Suprapubic skin (tissue), 4 donors: ENCODE measurements around the gene WASF2. TPM values are rescaled to one million over a fixed set of nuclear protein-coding genes. Genes with fewer than 3 reads are reported as not detected.

ENCODE experiments used
- DNase-seq, 2 donors: peaks; one replicate each; pipeline ENCODE4 v3.0.0-alpha.2; 2019; ENCODE audit warnings: low spot score in 2 of 2
- H3K27ac ChIP-seq: fragments of 200-600 bp; sonication (generic); one replicate; pipeline ENCODE4 v1.5.1; 2019
- H3K27me3 ChIP-seq: fragments of 200-600 bp; sonication (generic); one replicate; pipeline ENCODE4 v1.5.1; 2019
- H3K36me3 ChIP-seq: fragments of 200-600 bp; sonication (generic); one replicate; pipeline ENCODE4 v1.5.1; 2019
- H3K4me1 ChIP-seq: fragments of 200-600 bp; sonication (generic); one replicate; pipeline ENCODE4 v1.5.1; 2019
- H3K4me3 ChIP-seq: fragments of 200-600 bp; sonication (generic); one replicate; pipeline ENCODE4 v1.5.1; 2019; ENCODE audit warnings: mild to moderate bottlenecking
- H3K9me3 ChIP-seq: fragments of 200-600 bp; sonication (generic); one replicate; pipeline ENCODE4 v1.5.1; 2019
- CTCF ChIP-seq, 2 donors: fragments of 200-600 bp in 1 of 2; fragments of 450-650 bp in 1 of 2; sonication (generic) in 1 of 2; IDR thresholded peaks; one replicate each; pipeline ENCODE4 v1.5.1; 2016 to 2019; ENCODE audit warnings: antibody characterized with exemption in 2 of 2, mild to moderate bottlenecking in 1 of 2, moderate library complexity in 1 of 2
- EP300 ChIP-seq: sonication (generic); formaldehyde crosslinking; IDR thresholded peaks from one replicate; pipeline ENCODE4 v1.6.1; 2017; ENCODE audit warnings: antibody characterized with exemption
- POLR2A ChIP-seq, 2 donors: fragments of 450-650 bp; IDR thresholded peaks; one replicate each; pipeline ENCODE4 v1.6.1; 2017; ENCODE audit warnings: antibody characterized with exemption in 2 of 2, mild to moderate bottlenecking in 2 of 2, moderate library complexity in 2 of 2
- POLR2AphosphoS5 ChIP-seq, 3 donors: sonication (generic); formaldehyde crosslinking; IDR thresholded peaks; one replicate each; pipeline ENCODE4 v1.6.1; 2017; ENCODE audit warnings: antibody characterized with exemption in 3 of 3
- WGBS: methylation state at CpG from one replicate; pipeline ENCODE4 v1.1.5; 2018; 5-methylcytosine and 5-hydroxymethylcytosine counted together
- total RNA-seq, 4 donors: library from RNA; depleted of rRNA; stranded (reverse); fragments of >200 nt; gene quantifications; one replicate each; pipeline ENCODE4 v1.1.0, GENCODE V29; 2016

The WASF2 gene
- total RNA-seq, 4 donors from 2014 or later: 69.0 to 96.0 (median 90.4) TPM

- no peak for DNase-seq
- H3K4me1 ChIP-seq: peaks cover 52% of the 10 kb centered on the region
- H3K9me3 ChIP-seq: no peaks in the 10 kb centered on the region
- TF ChIP-seq POLR2A (IDR thresholded peaks at IDR 0.05) (no peak), POLR2AphosphoS5 (IDR thresholded peaks at IDR 0.05) (no peak), CTCF (IDR thresholded peaks at IDR 0.05) (no peak), EP300 (no peak)
- WGBS: 72% methylated on average over 3 of the region's 3 CpGs
- no peaks in the 10 kb centered on the region for H3K36me3 ChIP-seq
- no peak overlapping the region for H3K4me3 ChIP-seq
- peak overlapping the region; percentile 26 for H3K27ac ChIP-seq
- H3K27me3 ChIP-seq: no peaks in the 10 kb centered on the region
Measured at GRCh38 chr1:27515626-27516025, 25.7 kb upstream of the WASF2 start.

- H3K27ac ChIP-seq: peak overlapping the region; percentile 32
- no peak overlapping the region for H3K4me3 ChIP-seq
- no peaks in the 10 kb centered on the region for H3K27me3 ChIP-seq
- TF ChIP-seq CTCF (IDR thresholded peaks at IDR 0.05): no peak
- no peak for TF ChIP-seq POLR2A (IDR thresholded peaks at IDR 0.05)
- TF ChIP-seq POLR2AphosphoS5 (IDR thresholded peaks at IDR 0.05): no peak
- TF ChIP-seq EP300: no peak
- 49% methylated on average over 3 of the region's 7 CpGs for WGBS
- H3K4me1 ChIP-seq: peaks cover 47% of the 10 kb centered on the region
- H3K9me3 ChIP-seq: no peaks in the 10 kb centered on the region
- DNase-seq: peak in 1 of 2 donors; percentile 72
- no peaks in the 10 kb centered on the region for H3K36me3 ChIP-seq
Measured at GRCh38 chr1:27513958-27514357, 24.0 kb upstream of the WASF2 start.

GRCh38 chr1:27513528-27513927, 23.6 kb upstream of the WASF2 start:
- peak overlapping the region; percentile 32 for H3K27ac ChIP-seq
- H3K27me3 ChIP-seq: no peaks in the 10 kb centered on the region
- 51% methylated on average over 5 of the region's 5 CpGs for WGBS
- no peaks in the 10 kb centered on the region for H3K9me3 ChIP-seq
- TF ChIP-seq CTCF (IDR thresholded peaks at IDR 0.05): no peak
- TF ChIP-seq EP300: no peak
- TF ChIP-seq POLR2A (IDR thresholded peaks at IDR 0.05): no peak
- TF ChIP-seq POLR2AphosphoS5 (IDR thresholded peaks at IDR 0.05): no peak
- H3K4me1 ChIP-seq: peaks cover 48% of the 10 kb centered on the region
- DNase-seq: no peak
- H3K36me3 ChIP-seq: no peaks in the 10 kb centered on the region
- no peak overlapping the region for H3K4me3 ChIP-seq

GRCh38 chr1:27509127-27510080, 19.4 kb upstream of the WASF2 start:
- Histone ChIP-seq H3K4me3 (no peak overlapping the region), H3K4me1 (peaks cover 41% of the 10 kb centered on the region), H3K27me3 (no peaks in the 10 kb centered on the region), H3K36me3 (no peaks in the 10 kb centered on the region), H3K9me3 (no peaks in the 10 kb centered on the region), H3K27ac (peak overlapping the region; percentile 15)
- WGBS: 47% methylated on average over 9 of the region's 9 CpGs
- TF ChIP-seq POLR2AphosphoS5 (IDR thresholded peaks at IDR 0.05) (no peak), POLR2A (IDR thresholded peaks at IDR 0.05) (no peak), EP300 (no peak), CTCF (IDR thresholded peaks at IDR 0.05) (no peak)
- no peak for DNase-seq

- TF ChIP-seq POLR2AphosphoS5 (IDR thresholded peaks at IDR 0.05) (no peak), POLR2A (IDR thresholded peaks at IDR 0.05) (no peak), EP300 (no peak), CTCF (IDR thresholded peaks at IDR 0.05) (no peak)
- H3K9me3 ChIP-seq: no peaks in the 10 kb centered on the region
- H3K27me3 ChIP-seq: no peaks in the 10 kb centered on the region
- peaks cover 43% of the 10 kb centered on the region for H3K4me1 ChIP-seq
- no peaks in the 10 kb centered on the region for H3K36me3 ChIP-seq
- no peak for DNase-seq
- H3K27ac ChIP-seq: peak overlapping the region; percentile 13
- H3K4me3 ChIP-seq: no peak overlapping the region
- 64% methylated on average over 6 of the region's 6 CpGs for WGBS
Measured at GRCh38 chr1:27507960-27508665, 18.1 kb upstream of the WASF2 start.
